Measurements from ENCODE around the gene CIP2A. TPM values are rescaled to one million over a fixed set of nuclear protein-coding genes. Genes with fewer than 3 reads are reported as not detected.

Gene CIP2A
- total RNA-seq, 3 donors from 2014 or later = 2.8 to 6.8 (median 4.5) TPM

DNA sequence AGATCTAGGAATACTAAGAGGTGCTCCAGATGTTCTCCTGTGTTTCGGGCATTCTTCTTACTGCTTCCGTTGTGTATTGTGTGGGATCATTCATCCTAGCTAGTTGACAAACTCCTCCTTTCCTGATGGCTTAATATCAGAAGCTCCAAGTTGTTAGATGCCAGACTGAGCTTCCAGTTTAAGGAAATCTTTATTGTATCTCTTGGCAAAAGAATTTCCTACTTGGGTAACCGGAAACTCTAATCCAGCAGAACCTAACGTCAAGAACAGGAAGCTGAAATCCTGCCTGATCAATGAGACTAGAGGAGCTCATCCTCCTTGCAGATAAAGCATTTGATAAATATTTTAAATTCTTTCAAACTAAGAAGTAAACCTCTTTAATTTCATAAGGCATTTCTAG lies 51.2 kb downstream of the CIP2A start:
- ATAC-seq (no peak), DNase-seq (no peak)
- intact Hi-C loops (cut with DNase I, micrococcal nuclease) = no loop called here
- TF ChIP-seq, protein P1, sequence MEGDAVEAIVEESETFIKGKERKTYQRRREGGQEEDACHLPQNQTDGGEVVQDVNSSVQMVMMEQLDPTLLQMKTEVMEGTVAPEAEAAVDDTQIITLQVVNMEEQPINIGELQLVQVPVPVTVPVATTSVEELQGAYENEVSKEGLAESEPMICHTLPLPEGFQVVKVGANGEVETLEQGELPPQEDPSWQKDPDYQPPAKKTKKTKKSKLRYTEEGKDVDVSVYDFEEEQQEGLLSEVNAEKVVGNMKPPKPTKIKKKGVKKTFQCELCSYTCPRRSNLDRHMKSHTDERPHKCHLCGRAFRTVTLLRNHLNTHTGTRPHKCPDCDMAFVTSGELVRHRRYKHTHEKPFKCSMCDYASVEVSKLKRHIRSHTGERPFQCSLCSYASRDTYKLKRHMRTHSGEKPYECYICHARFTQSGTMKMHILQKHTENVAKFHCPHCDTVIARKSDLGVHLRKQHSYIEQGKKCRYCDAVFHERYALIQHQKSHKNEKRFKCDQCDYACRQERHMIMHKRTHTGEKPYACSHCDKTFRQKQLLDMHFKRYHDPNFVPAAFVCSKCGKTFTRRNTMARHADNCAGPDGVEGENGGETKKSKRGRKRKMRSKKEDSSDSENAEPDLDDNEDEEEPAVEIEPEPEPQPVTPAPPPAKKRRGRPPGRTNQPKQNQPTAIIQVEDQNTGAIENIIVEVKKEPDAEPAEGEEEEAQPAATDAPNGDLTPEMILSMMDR (IDR thresholded peaks at IDR 0.05) = no peak
- Histone ChIP-seq H3K36me3 (ENCODE audit: low read depth) (no peaks in the 10 kb centered on the region), H3K4me3 (no peak overlapping the region), H3K9me3 (no peaks in the 10 kb centered on the region), H3K4me1 (ENCODE audit: low read depth) (no peaks in the 10 kb centered on the region)

DNA sequence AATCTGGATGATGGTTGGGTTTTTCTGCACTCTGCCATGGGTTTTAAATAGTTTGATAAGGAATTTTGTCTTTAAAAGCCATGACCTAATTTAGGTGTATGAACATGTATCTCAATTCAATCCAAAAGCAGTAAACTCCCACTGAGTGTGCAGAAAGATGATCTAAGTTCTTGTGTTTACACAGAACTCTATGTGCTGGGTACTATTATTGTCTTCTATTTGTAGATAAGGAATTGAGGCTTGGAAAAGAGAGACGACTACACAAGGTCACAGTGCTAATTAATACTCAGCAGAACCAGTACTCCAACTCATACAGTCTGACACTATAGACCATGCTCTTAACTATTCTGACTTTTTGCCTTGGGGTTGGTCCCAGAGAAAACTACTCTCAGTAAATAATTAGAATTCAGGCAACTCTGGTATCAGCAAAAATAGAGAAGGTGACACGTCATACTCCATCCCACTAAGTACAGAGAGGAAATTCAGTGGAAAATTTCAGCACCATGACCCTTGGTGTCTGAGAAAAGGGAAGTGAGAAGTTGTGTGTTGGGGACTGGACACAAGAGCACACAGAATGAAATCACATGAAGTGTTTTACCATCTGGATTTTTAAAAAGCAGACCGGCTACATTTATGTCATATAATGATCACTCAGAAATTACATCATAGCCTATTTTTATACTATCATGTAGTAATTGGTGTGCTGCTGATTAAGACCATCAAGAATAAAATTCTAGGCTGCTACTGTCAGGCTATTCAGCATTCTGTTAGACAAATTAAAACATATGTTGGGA lies 60.6 kb downstream of the CIP2A start:
- no peaks in the 10 kb centered on the region for H3K36me3 ChIP-seq (ENCODE audit: low read depth)
- H3K9me3 ChIP-seq = no peaks in the 10 kb centered on the region
- H3K4me1 ChIP-seq (ENCODE audit: low read depth) = no peaks in the 10 kb centered on the region
- ATAC-seq (peak; percentile 48), DNase-seq (no peak)
- intact Hi-C loops (cut with DNase I, micrococcal nuclease) = no loop called here
- no peak overlapping the region for H3K4me3 ChIP-seq
- TF ChIP-seq, protein P1 (IDR thresholded peaks at IDR 0.05) = no peak

DNA sequence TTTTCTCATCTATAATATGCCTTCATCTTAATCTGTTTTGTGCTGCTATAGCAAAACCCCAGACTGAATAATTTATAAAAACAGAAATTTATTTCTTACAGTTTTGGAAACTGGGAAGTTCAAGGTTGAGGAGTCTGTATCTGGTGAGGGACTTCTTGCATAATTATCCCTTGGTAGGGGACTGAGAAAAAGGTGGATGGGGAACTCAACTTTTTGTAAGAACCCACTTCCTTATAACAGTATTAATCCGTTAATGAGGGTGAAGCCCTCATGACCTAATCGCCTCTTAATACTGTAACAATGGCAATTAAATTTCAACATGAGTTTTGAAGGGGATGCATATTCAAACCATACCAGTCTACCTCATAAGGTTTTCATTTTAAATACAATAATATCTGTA lies 61.4 kb downstream of the CIP2A start:
- DNase-seq = no peak
- Histone ChIP-seq H3K9me3 (no peaks in the 10 kb centered on the region), H3K4me3 (no peak overlapping the region), H3K4me1 (ENCODE audit: low read depth) (no peaks in the 10 kb centered on the region), H3K36me3 (ENCODE audit: low read depth) (no peaks in the 10 kb centered on the region)
- no peak for ATAC-seq
- TF ChIP-seq, protein P1 (IDR thresholded peaks at IDR 0.05) = no peak
- intact Hi-C loops (cut with DNase I, micrococcal nuclease) = no loop called here

DNA sequence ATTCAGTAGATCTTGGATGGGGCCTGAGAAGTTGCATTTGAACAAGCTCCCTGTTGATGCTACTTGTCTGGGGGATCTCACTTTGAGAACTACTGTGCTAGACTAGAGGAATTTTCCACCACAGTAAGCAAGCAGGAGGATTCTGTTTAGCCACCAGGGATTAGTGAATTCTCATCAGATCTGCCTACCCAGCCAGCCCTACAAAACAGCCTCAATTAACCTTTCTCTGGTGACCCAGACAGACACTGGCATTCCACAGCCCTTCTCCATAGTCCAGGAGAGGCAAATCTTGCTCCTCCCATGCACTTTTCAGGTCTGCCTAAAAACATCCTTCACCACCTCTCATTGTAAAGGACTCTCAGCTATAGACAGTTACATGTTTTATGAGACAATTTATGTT lies 62.1 kb downstream of the CIP2A start:
- no peaks in the 10 kb centered on the region for H3K36me3 ChIP-seq (ENCODE audit: low read depth)
- no peak overlapping the region for H3K4me3 ChIP-seq
- intact Hi-C loops (cut with DNase I, micrococcal nuclease) = no loop called here
- DNase-seq = no peak
- ATAC-seq = no peak
- TF ChIP-seq, protein P1 (IDR thresholded peaks at IDR 0.05) = no peak
- H3K4me1 ChIP-seq (ENCODE audit: low read depth) = no peaks in the 10 kb centered on the region
- no peaks in the 10 kb centered on the region for H3K9me3 ChIP-seq

DNA sequence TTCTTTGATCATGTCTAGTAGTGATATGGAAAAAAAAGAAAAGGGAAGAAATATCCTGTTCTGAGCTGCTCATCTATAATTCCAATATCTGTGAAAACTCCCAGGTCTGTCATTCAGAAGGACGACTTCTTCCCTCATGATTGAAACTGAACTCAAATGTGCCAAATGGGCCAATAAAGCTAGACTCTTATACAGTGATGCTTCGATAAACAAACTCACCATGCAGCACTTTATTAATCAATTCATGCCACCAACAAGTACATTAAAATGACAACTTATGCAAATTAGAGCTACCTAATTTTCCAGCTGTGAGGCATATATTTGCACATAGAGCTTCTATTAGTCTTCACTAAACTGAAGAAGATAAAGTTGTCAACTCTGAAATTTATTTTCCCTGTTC lies 63.3 kb downstream of the CIP2A start:
- no peak for ATAC-seq

More for the DNA sequence above, 63.3 kb downstream of the CIP2A start:
- no peak for DNase-seq
- no peaks in the 10 kb centered on the region for H3K9me3 ChIP-seq
- no peaks in the 10 kb centered on the region for H3K4me1 ChIP-seq (ENCODE audit: low read depth)
- H3K4me3 ChIP-seq = no peak overlapping the region
- no peaks in the 10 kb centered on the region for H3K36me3 ChIP-seq (ENCODE audit: low read depth)
- TF ChIP-seq, protein P1 (IDR thresholded peaks at IDR 0.05) = no peak
- intact Hi-C loops (cut with DNase I, micrococcal nuclease) = no loop called here
